HL-60/S4 (cell line): ENCODE measurements around the gene ULK4.
"Not testable (repeated sequence)": the region's sequence is repeated elsewhere in the genome, so short reads cannot be mapped to it uniquely, and the experiment has no call there.

Experiments used
- in situ Hi-C: fragments of 300-500 bp; cut with MboI; formaldehyde crosslinking; loops from 2 replicates; pipeline ENCODE4 v1.14.3; 2022; ENCODE audit warnings: low sequenced_read_pairs

The ULK4 gene

GRCh38 chr3:41794748-41795589, 166.9 kb downstream of the ULK4 start:
- in situ Hi-C loops, result no loop called here

- in situ Hi-C loops, result no loop called here
Observed at GRCh38 chr3:41792806-41793205, 169.1 kb downstream of the ULK4 start.

GRCh38 chr3:41769106-41769505, 192.8 kb downstream of the ULK4 start:
- in situ Hi-C loops, result no loop called here

GRCh38 chr3:41768363-41768762, 193.5 kb downstream of the ULK4 start:
- in situ Hi-C loops, result no loop called here

- in situ Hi-C loops, result not testable (repeated sequence)
Observed at GRCh38 chr3:41762867-41763266, 199.0 kb downstream of the ULK4 start.

- in situ Hi-C loops, result no loop called here
Observed at GRCh38 chr3:41753651-41754050, 208.3 kb downstream of the ULK4 start.

- in situ Hi-C loops, result no loop called here
Observed at GRCh38 chr3:41751597-41751996, 210.3 kb downstream of the ULK4 start.

- in situ Hi-C loops, result no loop called here
Observed at GRCh38 chr3:41749988-41750387, 211.9 kb downstream of the ULK4 start.

GRCh38 chr3:41746215-41746614, 215.7 kb downstream of the ULK4 start:
- in situ Hi-C loops, result no loop called here

- in situ Hi-C loops, result no loop called here
Observed at GRCh38 chr3:41742121-41742520, 219.8 kb downstream of the ULK4 start.

GRCh38 chr3:41740374-41740886, 221.5 kb downstream of the ULK4 start:
- in situ Hi-C loops, result no loop called here

GRCh38 chr3:41726891-41727290, 235.0 kb downstream of the ULK4 start:
- in situ Hi-C loops, result no loop called here

- in situ Hi-C loops, result no loop called here
Observed at GRCh38 chr3:41717641-41718040, 244.3 kb downstream of the ULK4 start.

GRCh38 chr3:41716471-41716870, 245.4 kb downstream of the ULK4 start:
- in situ Hi-C loops, result no loop called here

GRCh38 chr3:41715376-41715775, 246.5 kb downstream of the ULK4 start:
- in situ Hi-C loops, result no loop called here

- in situ Hi-C loops, result no loop called here
Observed at GRCh38 chr3:41711651-41712050, 250.3 kb downstream of the ULK4 start.

- in situ Hi-C loops, result no loop called here
Observed at GRCh38 chr3:41710646-41711388, 251.1 kb downstream of the ULK4 start.

GRCh38 chr3:41709213-41709612, 252.7 kb downstream of the ULK4 start:
- in situ Hi-C loops, result not testable (repeated sequence)

- in situ Hi-C loops, result no loop called here
Observed at GRCh38 chr3:41708176-41708575, 253.7 kb downstream of the ULK4 start.

GRCh38 chr3:41705893-41706292, 256.0 kb downstream of the ULK4 start:
- in situ Hi-C loops, result no loop called here

- in situ Hi-C loops, result no loop called here
Observed at GRCh38 chr3:41701191-41701698, 260.7 kb downstream of the ULK4 start.

GRCh38 chr3:41700155-41700554, 261.7 kb downstream of the ULK4 start:
- in situ Hi-C loops, result no loop called here
